ENCODE measurements around the gene ZRSR2.
"Not testable (repeated sequence)": the region's sequence is repeated elsewhere in the genome, so short reads cannot be mapped to it uniquely, and the experiment has no call there.

The ZRSR2 gene

DNA sequence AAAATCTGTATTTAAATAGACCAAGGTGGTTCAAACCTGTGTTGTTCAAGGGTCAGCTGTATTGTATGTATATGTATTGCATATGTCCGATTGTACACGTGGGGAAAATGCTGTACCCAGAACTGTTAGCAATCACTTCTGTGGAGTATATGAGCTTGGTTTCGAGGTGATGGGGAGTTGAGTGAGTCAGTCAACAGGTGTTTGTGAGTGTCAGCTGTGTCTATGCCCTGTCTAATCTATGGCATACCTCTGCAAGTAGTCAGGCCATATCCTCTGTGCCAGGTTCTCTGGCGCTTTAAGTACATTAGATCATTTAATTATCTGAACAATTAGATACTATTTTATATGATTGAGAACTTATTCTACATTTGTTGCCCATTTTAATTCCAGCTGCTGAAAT is 7.4 kb downstream of the ZRSR2 start:
- no peak for DNase-seq (ENCODE audit: low read depth)

DNA sequence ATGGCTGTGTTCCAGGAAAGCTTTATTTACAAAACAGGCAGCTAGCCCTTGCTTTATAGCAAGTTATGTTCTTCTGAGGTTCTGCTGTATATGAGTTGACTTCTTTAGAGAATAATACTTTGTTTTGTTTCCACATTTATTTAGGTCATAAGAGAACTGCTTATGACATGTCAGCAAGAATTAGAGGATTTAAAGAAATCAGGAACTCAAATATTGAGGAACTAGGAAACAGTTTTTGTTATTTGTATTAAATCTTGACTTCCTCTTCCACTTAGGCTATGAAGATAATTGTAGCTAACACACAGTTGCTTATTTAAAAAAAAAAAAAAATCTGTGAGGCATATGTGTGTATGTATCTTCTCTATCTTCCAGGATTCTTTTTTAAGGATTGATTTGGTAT is 14.3 kb downstream of the ZRSR2 start:
- no peak for DNase-seq (ENCODE audit: low read depth)

DNA sequence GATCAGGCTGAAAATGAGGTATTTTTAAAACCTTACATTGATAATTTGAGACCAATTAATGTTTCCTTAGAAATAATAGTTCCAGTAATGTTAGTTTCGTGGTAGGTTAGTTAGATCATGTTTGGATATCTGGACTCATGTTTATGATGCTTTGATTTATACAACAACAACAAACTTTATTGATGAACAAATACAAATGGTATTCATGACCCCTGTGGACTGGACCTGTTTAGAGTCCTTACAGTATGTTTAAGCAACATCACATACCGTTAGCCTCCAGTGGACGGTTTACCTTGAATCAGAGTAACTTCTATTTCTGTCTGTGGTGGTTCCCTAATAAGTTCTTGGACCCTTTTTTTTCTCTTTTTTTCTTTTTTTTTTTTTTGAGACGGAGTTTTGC is 18.0 kb downstream of the ZRSR2 start:
- DNase-seq (ENCODE audit: low read depth) = no peak

- DNase-seq (ENCODE audit: low read depth) = no peak
Measured at GRCh38 chrX:15812192-15812938, 22.1 kb downstream of the ZRSR2 start.

DNA sequence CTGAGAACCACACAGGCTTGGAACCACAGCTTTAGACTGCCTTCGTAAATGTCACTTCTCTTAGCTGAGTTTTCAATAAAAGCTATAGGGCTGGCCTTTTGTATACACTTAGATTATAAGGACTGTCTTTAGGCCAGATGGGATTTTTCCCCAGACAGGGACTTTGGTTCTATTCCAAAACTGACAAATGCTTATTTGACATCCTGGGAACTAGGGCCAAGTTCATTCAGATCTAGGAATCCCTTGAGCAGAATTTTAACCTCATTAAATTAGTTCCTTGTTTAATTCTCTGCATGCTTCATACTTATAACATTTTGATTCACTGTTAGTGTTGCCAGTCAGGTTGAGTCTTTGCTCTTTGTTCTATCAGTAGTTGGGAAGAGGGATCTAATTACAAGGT is 23.1 kb downstream of the ZRSR2 start:
- no peak for DNase-seq (ENCODE audit: low read depth)

GRCh38 chrX:15814771-15815365 is 24.6 kb downstream of the ZRSR2 start:
- no peak for DNase-seq (ENCODE audit: low read depth)

- no peak for DNase-seq (ENCODE audit: low read depth)
Measured at GRCh38 chrX:15815779-15816437, 25.6 kb downstream of the ZRSR2 start.

DNA sequence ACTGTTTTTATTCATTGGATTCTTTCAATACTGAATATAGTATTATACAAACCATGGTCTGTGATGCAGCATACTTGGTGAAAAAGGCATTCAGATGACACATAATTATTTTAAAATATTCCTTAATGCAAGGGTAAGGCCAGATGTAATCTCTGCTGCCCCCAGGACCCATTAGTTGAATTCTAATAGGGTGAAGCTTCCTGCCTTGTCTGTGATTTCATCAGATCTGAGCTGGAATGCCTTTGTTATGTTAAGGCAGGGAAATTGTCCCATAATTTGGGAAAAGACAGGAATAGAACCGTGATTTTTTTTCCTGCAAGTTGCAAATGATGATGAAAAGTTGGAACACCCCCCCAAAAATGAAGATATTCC is 26.1 kb downstream of the ZRSR2 start:
- no peak for DNase-seq (ENCODE audit: low read depth)

DNA sequence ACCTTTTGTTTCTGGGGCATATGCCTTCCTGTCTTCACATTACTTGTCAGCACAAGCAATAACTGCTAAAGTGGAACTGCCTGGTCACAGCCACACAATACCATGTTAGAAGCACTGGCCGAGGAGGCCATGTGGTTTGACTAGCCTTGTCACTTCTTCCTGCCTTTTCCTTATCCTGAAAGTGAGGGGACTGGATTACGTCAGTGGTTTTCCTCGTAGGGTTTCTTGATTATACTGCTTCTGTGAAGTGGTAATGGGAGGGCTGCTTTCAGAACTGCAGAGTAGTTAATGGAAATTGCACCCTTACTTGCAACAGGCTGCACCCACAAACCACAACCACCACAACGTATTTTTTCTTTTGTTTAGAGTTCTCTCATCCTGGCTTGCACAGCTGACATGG is 26.6 kb downstream of the ZRSR2 start:
- no peak for DNase-seq (ENCODE audit: low read depth)

DNA sequence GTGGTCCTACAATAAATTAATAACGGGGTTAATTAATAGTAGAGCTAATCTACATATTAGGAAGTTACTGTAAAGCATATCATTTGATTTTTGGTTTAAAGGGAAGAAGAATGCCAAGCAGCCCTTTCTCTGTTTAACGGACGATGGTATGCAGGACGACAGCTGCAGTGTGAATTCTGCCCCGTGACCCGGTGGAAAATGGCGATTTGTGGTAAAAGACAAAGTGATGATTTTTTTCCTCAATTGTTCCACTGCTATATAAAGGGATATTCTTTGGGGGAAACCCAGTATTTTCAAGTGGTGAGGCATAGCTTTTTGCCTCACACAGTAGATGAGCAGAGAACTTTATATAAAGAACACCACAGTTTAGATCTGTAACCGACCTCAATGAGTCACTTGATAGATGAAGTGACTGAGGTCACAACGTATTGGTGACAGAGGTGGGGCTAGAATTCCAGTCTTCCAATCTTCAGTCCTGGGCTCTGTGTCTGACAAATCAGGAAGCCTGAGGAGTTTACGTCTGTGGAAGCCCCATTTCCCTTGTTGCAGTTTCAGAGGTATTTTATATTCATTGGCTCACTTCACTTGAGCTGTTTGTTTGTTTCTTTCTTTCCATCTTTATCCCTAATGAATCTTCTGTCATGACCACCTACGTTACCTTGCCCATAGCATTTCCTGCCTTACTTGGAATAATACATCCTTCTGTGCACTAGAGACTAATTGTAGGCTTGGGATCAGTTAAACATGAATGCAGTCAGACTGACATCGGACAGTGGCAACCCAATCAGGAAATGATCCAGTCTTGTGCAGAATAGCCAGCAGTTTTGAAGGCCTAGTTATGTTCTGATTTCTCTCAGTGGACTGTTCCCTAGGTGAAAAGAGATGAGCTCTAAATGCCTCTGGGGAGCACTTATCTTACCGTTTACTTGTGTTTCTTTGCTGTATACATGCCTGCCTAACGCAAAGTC is 30.1 kb downstream of the ZRSR2 start:
- no peak for DNase-seq (ENCODE audit: low read depth)

GRCh38 chrX:15822922-15823321 is 32.6 kb downstream of the ZRSR2 start:
- DNase-seq (ENCODE audit: low read depth) = no peak

DNA sequence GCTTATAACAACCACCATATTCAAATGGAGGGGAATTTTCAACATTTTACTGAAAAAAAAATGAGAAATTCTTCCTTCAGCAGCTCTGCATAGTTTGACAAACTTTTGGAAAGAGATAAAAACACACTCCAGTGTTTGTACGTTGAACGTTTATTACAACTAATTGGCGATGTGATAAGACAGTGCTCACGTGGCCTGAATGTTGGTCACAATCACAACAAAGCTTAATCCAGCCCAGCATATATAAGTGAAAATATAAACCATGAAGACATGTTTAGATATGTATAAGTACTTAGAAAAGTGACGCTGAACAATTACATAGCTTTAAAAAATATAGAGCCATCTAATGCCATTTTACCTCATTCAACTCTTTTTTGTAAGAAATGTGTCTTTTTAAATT is 35.7 kb downstream of the ZRSR2 start:
- no peak for DNase-seq (ENCODE audit: low read depth)

GRCh38 chrX:15829217-15829616 is 38.9 kb downstream of the ZRSR2 start:
- DNase-seq (ENCODE audit: low read depth) = no peak

- DNase-seq (ENCODE audit: low read depth) = not testable (repeated sequence)
Measured at GRCh38 chrX:15831347-15831746, 41.1 kb downstream of the ZRSR2 start.

DNA sequence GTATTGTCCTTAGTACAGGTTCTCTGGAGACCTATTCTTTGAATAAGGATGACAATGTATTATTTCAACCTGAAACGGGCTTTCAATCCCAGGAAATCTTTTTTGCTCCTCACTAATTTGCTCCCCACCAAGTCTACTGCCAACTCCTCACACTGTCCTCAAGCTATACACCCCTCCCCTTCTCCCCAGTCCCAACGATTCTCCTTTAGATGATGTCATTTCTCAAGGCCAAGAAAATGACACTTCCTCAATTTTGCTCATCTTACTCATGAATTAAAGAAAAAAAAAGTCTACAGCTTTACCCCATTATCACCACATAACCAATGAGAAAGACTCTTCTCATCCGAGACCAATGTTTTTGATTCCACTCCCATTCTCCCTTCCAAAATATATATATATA is 43.8 kb downstream of the ZRSR2 start:
- no peak for DNase-seq (ENCODE audit: low read depth)

GRCh38 chrX:15834827-15835595 is 44.7 kb downstream of the ZRSR2 start:
- DNase-seq (ENCODE audit: low read depth) = no peak

GRCh38 chrX:15838017-15838416 is 47.7 kb downstream of the ZRSR2 start:
- DNase-seq (ENCODE audit: low read depth) = no peak

DNA sequence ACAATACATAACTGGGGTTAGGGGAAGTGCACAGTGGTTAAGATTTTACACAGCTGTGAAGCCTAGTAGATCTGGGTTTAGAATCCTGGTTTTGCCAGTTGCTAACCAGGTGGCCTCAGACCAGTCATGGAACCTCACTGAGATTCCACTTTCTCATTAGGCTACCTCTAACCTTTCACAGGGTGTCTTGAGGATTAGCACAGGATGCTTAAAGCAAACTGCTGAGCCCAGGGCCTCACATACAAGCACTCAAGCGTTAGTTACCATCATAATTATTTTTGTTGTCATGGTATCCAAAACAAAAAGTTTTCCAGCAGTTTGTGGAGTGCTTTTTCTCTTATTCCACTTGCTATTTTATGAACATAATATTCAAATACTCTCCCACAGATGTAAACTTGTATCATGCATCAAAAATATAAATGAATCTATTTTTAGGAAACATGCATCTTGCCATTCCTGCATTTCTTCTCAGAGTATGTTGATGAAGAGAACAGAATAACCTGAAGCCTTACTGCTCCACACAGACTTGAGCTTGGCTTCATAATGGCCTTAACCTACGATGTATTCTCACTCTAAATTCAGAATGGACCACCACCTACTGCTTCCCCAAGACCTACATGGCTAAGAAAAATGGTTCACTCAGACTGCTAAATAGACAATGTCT is 51.7 kb downstream of the ZRSR2 start:
- no peak for DNase-seq (ENCODE audit: low read depth)

DNA sequence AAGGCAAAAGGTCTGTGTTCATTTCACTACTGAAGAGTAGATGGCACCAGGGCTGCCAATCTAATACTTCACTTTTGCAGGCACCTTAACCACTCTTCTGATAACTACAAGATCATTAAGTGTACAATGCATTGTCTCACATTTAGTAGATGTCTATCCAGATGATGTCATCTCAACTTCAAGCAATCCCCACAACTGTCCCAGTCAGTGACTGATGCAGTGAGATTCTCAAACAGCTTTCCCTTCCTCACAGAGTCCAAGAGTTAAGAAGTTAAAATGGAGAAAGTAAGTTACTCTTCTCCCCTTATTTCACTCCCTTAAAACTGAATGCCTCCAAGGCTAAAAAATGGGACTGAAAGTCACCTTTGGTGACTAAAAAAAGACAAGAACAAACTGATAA is 53.7 kb downstream of the ZRSR2 start:
- no peak for DNase-seq (ENCODE audit: low read depth)

DNA sequence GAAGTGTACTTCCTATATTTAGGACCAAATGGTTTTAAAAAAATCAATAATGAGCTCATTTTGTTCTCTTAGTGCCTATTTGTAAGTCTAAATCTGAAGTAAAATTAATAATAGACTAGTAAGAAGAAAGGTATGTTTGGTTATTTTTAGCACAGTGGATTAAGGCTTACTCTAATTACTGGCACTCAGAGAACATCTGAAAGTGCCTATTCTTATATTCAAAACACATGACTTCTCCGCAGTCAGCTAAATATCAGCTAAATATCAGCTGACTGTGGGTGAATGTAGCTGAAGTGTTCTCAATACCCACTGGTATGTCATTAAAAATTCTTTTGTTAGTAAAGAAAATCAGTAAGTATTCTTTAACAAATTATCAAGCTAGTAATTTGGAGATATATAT is 58.3 kb downstream of the ZRSR2 start:
- no peak for DNase-seq (ENCODE audit: low read depth)

DNA sequence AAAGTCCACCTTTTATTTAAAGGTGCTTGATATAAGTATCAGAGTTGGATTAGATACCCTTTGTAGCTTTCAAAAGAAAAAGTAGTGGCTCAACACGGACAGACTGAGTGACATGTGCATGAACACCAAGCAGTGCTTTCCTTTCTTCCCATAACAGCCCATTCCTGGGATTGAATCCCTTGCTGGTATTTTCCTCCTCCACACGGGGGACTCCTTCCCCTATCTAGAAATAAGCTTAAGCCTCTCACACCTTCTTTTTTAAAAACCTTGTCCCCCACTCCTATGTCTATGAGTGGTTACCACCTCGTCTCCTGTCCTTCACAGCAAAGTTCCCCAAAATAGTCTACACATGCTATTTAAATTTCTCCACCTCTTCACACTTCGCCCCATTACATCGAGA is 59.3 kb downstream of the ZRSR2 start:
- DNase-seq (ENCODE audit: low read depth) = no peak

All from activated T-cell treated with anti-CD3 and anti-CD28 coated beads for 48 hours (primary cell).